Stimulated activated naive CD8-positive, alpha-beta T cell treated with anti-CD3 and anti-CD28 coated beads, Interleukin-15, amount 100 ng/mL, for 72 hours (primary cell): ENCODE measurements around the gene PLCE1.
A peak's percentile ranks its signal among the peaks of the same experiment; 100 is the strongest.

Source experiments
- ATAC-seq: fragments of 150-1000 bp; cut with Tn5 transposase; 2 replicates; pipeline ENCODE4 v1.10.0; 2021; ENCODE audit warnings: mild to moderate bottlenecking, moderate library complexity
- DNase-seq, 2 donors: peaks; one replicate each; pipeline ENCODE4 v3.0.0; 2021 to 2022
- H3K27ac Mint-ChIP-seq, 2 donors: one replicate each; pipeline ENCODE4 v1.8.0; 2022; ENCODE audit warnings: mild to moderate bottlenecking in 2 of 2, mixed read lengths in 2 of 2, moderate library complexity in 2 of 2
- H3K27me3 Mint-ChIP-seq: one replicate; pipeline ENCODE4 v1.8.0; 2022; ENCODE audit warnings: mixed read lengths
- H3K4me1 Mint-ChIP-seq: one replicate; pipeline ENCODE4 v1.8.0; 2022; ENCODE audit warnings: mild to moderate bottlenecking, mixed read lengths
- H3K4me3 Mint-ChIP-seq, 2 donors: one replicate each; pipeline ENCODE4 v1.8.0; 2022; ENCODE audit warnings: mild to moderate bottlenecking in 2 of 2, mixed read lengths in 2 of 2, moderate library complexity in 1 of 2
- H3K9me3 Mint-ChIP-seq, 2 donors: one replicate each; pipeline ENCODE4 v1.8.0; 2022; ENCODE audit warnings: mixed read lengths in 2 of 2

PLCE1 gene

GRCh38 chr10:94005050-94005449, 11.3 kb downstream of the PLCE1 start:
- ATAC-seq, result no peak
- no peak for DNase-seq
- Mint-ChIP-seq H3K4me1 (no peaks in the 10 kb centered on the region), H3K27me3 (peaks cover 17% of the 10 kb centered on the region), H3K27ac (peak overlapping the region in 1 of 2 donors; percentile 44), H3K4me3 (no peak overlapping the region), H3K9me3 (peaks cover 0 to 4% of the 10 kb centered on the region in 2 donors)

DNA sequence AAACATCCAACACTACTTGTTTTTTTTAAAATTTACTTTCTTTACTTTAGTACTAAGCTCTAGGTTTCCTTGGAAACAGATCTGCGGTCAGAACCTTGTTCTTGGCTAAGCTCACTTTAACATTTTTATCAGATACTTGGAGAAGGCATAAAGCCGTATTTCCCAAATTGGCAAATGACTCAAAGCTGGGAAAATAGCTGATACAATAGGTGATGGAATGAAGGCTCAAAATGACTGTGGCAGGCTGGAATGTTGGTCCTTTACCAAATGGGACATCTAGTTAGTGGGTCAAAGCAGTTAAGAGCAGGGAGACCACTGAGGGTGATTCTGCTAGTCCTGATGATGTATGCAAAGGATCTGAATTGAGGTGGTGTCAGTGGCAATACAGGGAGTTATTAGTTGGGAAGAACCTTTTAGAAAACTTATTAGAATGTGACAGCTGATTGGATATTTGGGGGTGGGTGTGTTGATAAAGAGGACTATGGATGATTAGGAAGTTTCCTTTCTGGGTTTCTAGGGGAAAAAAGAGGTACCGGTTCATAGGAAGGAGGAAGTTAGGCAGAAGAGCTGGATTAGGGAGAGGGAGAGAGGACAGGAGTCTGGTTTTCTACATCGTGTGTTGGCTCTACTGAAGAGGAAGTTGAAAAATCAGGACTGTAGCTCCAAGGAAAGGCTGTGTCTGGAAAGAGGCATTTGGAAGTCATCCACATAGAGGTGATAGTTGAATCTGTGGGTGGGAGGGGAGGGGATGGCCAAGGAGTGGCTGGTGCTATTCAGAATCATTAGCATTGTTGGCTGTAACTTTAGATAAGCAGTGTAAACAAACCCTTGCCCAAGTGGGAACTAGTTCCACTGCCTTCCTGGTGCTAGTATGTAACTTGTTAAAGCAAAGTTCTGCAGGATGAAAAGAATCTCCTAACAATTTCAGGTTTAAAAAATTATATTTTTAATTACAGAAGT, 13.1 kb downstream of the PLCE1 start:
- Mint-ChIP-seq H3K27ac (no peak overlapping the region), H3K9me3 (peaks cover 0 to 13% of the 10 kb centered on the region in 2 donors), H3K4me1 (no peaks in the 10 kb centered on the region), H3K27me3 (peaks cover 9% of the 10 kb centered on the region), H3K4me3 (no peak overlapping the region)
- ATAC-seq (no peak), DNase-seq (no peak)

GRCh38 chr10:94008526-94008925, 14.8 kb downstream of the PLCE1 start:
- no peak overlapping the region for H3K4me3 Mint-ChIP-seq
- peaks cover 9% of the 10 kb centered on the region for H3K27me3 Mint-ChIP-seq
- peaks cover 0 to 13% of the 10 kb centered on the region in 2 donors for H3K9me3 Mint-ChIP-seq
- H3K4me1 Mint-ChIP-seq, result no peaks in the 10 kb centered on the region
- DNase-seq (no peak), ATAC-seq (no peak)
- H3K27ac Mint-ChIP-seq, result no peak overlapping the region

GRCh38 chr10:94010116-94010515, 16.4 kb downstream of the PLCE1 start:
- Mint-ChIP-seq H3K27me3 (peaks cover 9% of the 10 kb centered on the region), H3K4me3 (no peak overlapping the region), H3K27ac (no peak overlapping the region), H3K4me1 (no peaks in the 10 kb centered on the region), H3K9me3 (peaks cover 0 to 13% of the 10 kb centered on the region in 2 donors)
- DNase-seq (no peak), ATAC-seq (no peak)

GRCh38 chr10:94010886-94011285, 17.2 kb downstream of the PLCE1 start:
- Mint-ChIP-seq H3K27me3 (peaks cover 9% of the 10 kb centered on the region), H3K27ac (no peak overlapping the region), H3K9me3 (peaks cover 0 to 13% of the 10 kb centered on the region in 2 donors), H3K4me1 (no peaks in the 10 kb centered on the region), H3K4me3 (no peak overlapping the region)
- ATAC-seq, result no peak
- no peak for DNase-seq

GRCh38 chr10:94011296-94011695, 17.6 kb downstream of the PLCE1 start:
- Mint-ChIP-seq H3K27ac (no peak overlapping the region), H3K4me1 (no peaks in the 10 kb centered on the region), H3K4me3 (no peak overlapping the region), H3K27me3 (peaks cover 9% of the 10 kb centered on the region), H3K9me3 (peaks cover 0 to 13% of the 10 kb centered on the region in 2 donors)
- no peak for DNase-seq
- no peak for ATAC-seq

- Mint-ChIP-seq H3K4me1 (no peaks in the 10 kb centered on the region), H3K27ac (no peak overlapping the region), H3K4me3 (no peak overlapping the region), H3K27me3 (peaks cover 11% of the 10 kb centered on the region), H3K9me3 (peaks cover 0 to 13% of the 10 kb centered on the region in 2 donors)
- DNase-seq, result no peak
- no peak for ATAC-seq
Observed at GRCh38 chr10:94012834-94013233, 19.1 kb downstream of the PLCE1 start.

- peaks cover 0 to 13% of the 10 kb centered on the region in 2 donors for H3K9me3 Mint-ChIP-seq
- H3K4me1 Mint-ChIP-seq, result no peaks in the 10 kb centered on the region
- H3K27me3 Mint-ChIP-seq, result peaks cover 16% of the 10 kb centered on the region
- no peak for DNase-seq
- H3K27ac Mint-ChIP-seq, result no peak overlapping the region
- H3K4me3 Mint-ChIP-seq, result no peak overlapping the region
- ATAC-seq, result no peak
Observed at GRCh38 chr10:94013331-94013760, 19.6 kb downstream of the PLCE1 start.

- DNase-seq (no peak), ATAC-seq (no peak)
- H3K9me3 Mint-ChIP-seq, result peaks cover 0 to 12% of the 10 kb centered on the region in 2 donors
- H3K27ac Mint-ChIP-seq, result no peak overlapping the region
- H3K4me1 Mint-ChIP-seq, result no peaks in the 10 kb centered on the region
- peaks cover 17% of the 10 kb centered on the region for H3K27me3 Mint-ChIP-seq
- H3K4me3 Mint-ChIP-seq, result no peak overlapping the region
Observed at GRCh38 chr10:94014304-94014703, 20.6 kb downstream of the PLCE1 start.

DNA sequence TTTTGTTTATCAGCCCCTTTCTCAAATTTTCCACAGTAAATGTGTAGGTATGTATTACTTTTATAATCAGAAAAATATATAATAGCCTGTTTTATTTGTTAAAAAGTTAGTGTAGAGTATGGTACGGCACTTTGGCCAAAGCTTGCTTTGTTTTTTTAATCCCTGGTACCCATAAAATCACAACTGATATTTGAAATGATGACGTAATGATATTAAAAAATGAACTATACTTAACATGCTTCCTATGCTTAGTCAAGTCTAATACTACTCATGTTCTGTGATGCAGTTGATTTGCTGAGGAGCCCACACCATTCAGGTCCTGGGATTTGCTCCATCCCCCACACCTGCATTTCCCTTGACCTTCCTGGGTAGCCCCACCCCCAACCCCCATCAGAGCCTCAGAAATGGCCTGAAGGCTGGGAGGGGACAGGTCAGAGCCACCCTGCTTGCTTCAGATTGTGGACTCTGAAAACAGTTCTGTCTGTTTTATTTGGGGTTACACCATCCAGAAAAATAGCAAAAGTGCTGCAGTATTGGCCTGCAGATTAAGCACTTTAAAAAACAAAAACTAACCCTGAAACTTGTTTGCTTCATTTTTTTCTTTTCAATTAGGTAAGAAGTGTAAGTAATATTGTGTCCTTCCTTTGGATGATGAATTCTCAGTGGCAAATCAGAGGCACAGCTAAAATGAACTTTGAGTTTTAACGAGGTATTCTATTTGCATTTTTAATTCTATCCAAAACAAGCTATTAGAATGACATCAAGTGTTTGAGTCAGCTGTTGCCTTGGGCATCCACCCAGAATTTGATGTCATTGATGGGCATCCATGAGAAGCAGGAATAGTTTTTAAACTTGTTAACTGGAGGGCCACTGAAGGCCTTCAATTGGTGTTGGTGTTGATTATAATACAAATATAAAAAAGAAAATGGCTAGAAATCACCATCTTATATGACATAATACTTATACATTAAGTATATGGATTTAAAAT, 23.3 kb downstream of the PLCE1 start:
- DNase-seq (no peak), ATAC-seq (no peak)
- no peaks in the 10 kb centered on the region for H3K9me3 Mint-ChIP-seq
- H3K27ac Mint-ChIP-seq, result no peak overlapping the region
- H3K27me3 Mint-ChIP-seq, result peaks cover 17% of the 10 kb centered on the region
- H3K4me1 Mint-ChIP-seq, result no peaks in the 10 kb centered on the region
- H3K4me3 Mint-ChIP-seq, result no peak overlapping the region

DNA sequence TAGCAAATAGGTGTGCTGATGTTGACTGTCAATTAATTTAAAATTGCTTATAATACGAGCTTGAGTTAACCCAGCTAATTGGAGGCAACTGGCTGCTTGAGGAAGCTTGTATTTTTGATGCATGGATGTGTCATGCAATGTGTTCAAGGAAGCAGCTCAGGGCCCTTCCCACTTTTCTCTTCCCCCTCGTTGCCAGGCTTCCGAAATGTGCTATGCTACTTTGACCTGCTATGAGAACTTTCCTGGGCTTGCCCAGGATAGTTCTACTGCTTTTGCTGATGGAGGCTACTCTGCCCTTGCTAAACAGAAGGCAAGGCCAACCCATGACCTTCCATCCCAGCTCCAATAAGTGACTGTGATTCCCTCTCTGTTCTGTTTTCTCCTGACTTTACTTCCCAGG, 24.4 kb downstream of the PLCE1 start:
- ATAC-seq (no peak), DNase-seq (no peak)
- Mint-ChIP-seq H3K9me3 (no peaks in the 10 kb centered on the region), H3K4me1 (no peaks in the 10 kb centered on the region), H3K27ac (no peak overlapping the region), H3K4me3 (no peak overlapping the region), H3K27me3 (peaks cover 17% of the 10 kb centered on the region)

- DNase-seq (no peak), ATAC-seq (no peak)
- H3K9me3 Mint-ChIP-seq, result peaks cover 7 to 17% of the 10 kb centered on the region in 2 donors
- no peaks in the 10 kb centered on the region for H3K4me1 Mint-ChIP-seq
- H3K4me3 Mint-ChIP-seq, result no peak overlapping the region
- H3K27me3 Mint-ChIP-seq, result no peaks in the 10 kb centered on the region
- no peak overlapping the region for H3K27ac Mint-ChIP-seq
Observed at GRCh38 chr10:94023906-94024305, 30.2 kb downstream of the PLCE1 start.

- peaks cover 11 to 21% of the 10 kb centered on the region in 2 donors for H3K9me3 Mint-ChIP-seq
- no peaks in the 10 kb centered on the region for H3K4me1 Mint-ChIP-seq
- no peak overlapping the region for H3K4me3 Mint-ChIP-seq
- no peaks in the 10 kb centered on the region for H3K27me3 Mint-ChIP-seq
- DNase-seq (no peak), ATAC-seq (no peak)
- H3K27ac Mint-ChIP-seq, result no peak overlapping the region
Observed at GRCh38 chr10:94024407-94024806, 30.7 kb downstream of the PLCE1 start.

DNA sequence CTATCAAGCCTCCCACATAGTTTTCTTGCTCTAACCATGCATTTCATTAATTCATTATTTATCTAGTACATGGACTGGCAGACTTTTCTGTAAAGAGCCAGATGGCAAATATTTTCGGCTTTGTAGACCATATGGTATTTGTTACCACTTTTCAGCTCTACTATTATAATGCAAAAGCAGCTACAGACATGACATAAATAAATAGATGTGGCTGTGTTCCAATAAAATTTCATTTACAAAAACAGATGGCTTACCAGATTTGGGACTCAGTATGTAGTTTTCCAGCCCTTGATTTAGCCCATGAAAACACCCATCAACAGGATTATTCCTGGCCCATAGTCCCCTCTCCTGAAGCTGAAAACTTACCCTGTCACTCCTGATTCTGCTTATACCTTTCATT, 32.1 kb downstream of the PLCE1 start:
- no peaks in the 10 kb centered on the region for H3K27me3 Mint-ChIP-seq
- no peak overlapping the region for H3K27ac Mint-ChIP-seq
- H3K4me3 Mint-ChIP-seq, result no peak overlapping the region
- ATAC-seq (no peak), DNase-seq (no peak)
- peaks cover 20 to 31% of the 10 kb centered on the region in 2 donors for H3K9me3 Mint-ChIP-seq
- H3K4me1 Mint-ChIP-seq, result no peaks in the 10 kb centered on the region

- H3K9me3 Mint-ChIP-seq, result peaks cover 33 to 42% of the 10 kb centered on the region in 2 donors
- DNase-seq, result no peak
- H3K4me1 Mint-ChIP-seq, result no peaks in the 10 kb centered on the region
- H3K27me3 Mint-ChIP-seq, result no peaks in the 10 kb centered on the region
- no peak overlapping the region for H3K4me3 Mint-ChIP-seq
- H3K27ac Mint-ChIP-seq, result no peak overlapping the region
- no peak for ATAC-seq
Observed at GRCh38 chr10:94027197-94027596, 33.5 kb downstream of the PLCE1 start.
